ENCODE data around the gene RNF14. TPM values are rescaled to one million over a fixed set of nuclear protein-coding genes. Genes with fewer than 3 reads are reported as not detected.

The RNF14 gene
- total RNA-seq, 4 donors from 2014 or later: 72.6 to 115 (median 96.9) TPM

DNA sequence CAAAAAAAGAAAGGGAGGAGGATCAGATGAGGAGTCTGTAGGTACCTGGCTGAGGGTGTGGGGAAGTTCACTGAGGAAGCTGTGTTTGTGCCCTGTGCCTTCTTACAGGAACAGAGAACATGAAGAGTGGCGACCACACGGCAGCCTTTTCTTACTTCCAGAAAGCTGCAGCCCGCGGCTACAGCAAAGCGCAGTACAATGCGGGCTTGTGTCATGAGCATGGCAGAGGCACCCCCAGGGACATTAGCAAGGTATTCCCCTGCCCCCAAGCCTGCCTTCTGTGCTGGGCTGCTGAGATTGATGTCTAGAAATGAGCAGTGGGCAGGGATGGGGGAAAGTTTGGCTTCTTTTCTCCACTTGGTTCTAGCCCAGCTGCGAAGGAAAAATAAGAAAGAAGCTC lies 35.8 kb upstream of the RNF14 start:
- peaks cover 0 to 100% of the 10 kb centered on the region in 2 donors for H3K36me3 ChIP-seq
- no peak for ATAC-seq

DNA sequence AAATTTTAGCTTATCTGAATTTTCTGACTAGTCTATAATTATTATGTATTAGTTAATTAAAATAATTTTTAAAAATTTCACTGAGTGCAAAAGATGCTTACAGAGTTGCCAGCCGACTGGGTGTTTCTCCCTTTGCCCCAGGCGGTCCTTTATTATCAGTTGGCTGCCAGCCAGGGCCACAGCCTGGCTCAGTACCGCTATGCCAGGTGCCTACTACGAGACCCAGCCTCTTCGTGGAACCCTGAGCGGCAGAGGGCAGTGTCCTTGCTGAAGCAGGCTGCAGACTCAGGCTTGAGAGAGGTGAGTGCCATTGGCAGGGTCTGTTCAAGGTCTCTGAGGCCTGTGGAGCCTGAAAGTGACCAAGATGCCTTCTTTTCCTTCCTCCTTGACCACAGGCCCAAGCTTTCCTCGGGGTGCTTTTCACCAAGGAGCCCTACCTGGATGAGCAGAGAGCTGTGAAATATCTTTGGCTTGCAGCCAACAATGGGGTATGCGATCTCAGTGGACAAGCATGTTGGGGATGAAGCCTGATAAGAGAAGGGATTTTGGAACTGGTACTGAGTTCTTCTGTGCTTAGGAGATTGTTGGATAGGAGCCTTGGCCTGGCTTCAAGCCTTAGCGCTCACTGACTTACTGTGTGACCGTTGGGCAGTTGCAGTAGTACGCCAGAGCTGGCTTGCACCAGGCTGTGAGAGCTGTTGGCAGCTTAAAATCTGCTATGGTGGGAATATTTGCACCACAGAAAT lies 34.6 kb upstream of the RNF14 start:
- Histone ChIP-seq H3K27ac (peak overlapping the region in 1 of 4 donors; percentile 9), H3K9me3 (no peaks in the 10 kb centered on the region), H3K4me3 (no peak overlapping the region), H3K36me3 (peaks cover 0 to 100% of the 10 kb centered on the region in 2 donors), H3K4me1 (peaks cover 0 to 7% (median 0%) of the 10 kb centered on the region in 3 donors), H3K27me3 (no peaks in the 10 kb centered on the region)
- no peak for TF ChIP-seq EP300 (IDR thresholded peaks at IDR 0.05)
- TF ChIP-seq POLR2A (IDR thresholded peaks at IDR 0.05): no peak
- TF ChIP-seq, protein P1, sequence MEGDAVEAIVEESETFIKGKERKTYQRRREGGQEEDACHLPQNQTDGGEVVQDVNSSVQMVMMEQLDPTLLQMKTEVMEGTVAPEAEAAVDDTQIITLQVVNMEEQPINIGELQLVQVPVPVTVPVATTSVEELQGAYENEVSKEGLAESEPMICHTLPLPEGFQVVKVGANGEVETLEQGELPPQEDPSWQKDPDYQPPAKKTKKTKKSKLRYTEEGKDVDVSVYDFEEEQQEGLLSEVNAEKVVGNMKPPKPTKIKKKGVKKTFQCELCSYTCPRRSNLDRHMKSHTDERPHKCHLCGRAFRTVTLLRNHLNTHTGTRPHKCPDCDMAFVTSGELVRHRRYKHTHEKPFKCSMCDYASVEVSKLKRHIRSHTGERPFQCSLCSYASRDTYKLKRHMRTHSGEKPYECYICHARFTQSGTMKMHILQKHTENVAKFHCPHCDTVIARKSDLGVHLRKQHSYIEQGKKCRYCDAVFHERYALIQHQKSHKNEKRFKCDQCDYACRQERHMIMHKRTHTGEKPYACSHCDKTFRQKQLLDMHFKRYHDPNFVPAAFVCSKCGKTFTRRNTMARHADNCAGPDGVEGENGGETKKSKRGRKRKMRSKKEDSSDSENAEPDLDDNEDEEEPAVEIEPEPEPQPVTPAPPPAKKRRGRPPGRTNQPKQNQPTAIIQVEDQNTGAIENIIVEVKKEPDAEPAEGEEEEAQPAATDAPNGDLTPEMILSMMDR (IDR thresholded peaks at IDR 0.05): no peak
- no peak for TF ChIP-seq POLR2AphosphoS5 (IDR thresholded peaks at IDR 0.05)
- WGBS, 2 donors (ENCODE audit: low coverage in 1 of 2): 75 to 80% methylated on average over 7 to 8 of the region's 11 CpGs
- ATAC-seq: no peak

More for the DNA sequence above, 35.8 kb upstream of the RNF14 start:
- 80 to 93% methylated on average over 2 to 7 of the region's 7 CpGs for WGBS, 2 donors (ENCODE audit: low coverage in 1 of 2)
- Histone ChIP-seq H3K9me3 (no peaks in the 10 kb centered on the region), H3K27me3 (no peaks in the 10 kb centered on the region), H3K4me1 (peaks cover 0 to 14% (median 0%) of the 10 kb centered on the region in 3 donors), H3K27ac (no peak overlapping the region), H3K4me3 (no peak overlapping the region)
- TF ChIP-seq EP300 (IDR thresholded peaks at IDR 0.05): no peak
- TF ChIP-seq POLR2AphosphoS5 (IDR thresholded peaks at IDR 0.05): no peak
- no peak for TF ChIP-seq POLR2A (IDR thresholded peaks at IDR 0.05)

- H3K27ac ChIP-seq: no peak overlapping the region
- H3K36me3 ChIP-seq: peaks cover 0 to 96% of the 10 kb centered on the region in 2 donors
- no peaks in the 10 kb centered on the region for H3K27me3 ChIP-seq
- no peak overlapping the region for H3K4me3 ChIP-seq
- H3K4me1 ChIP-seq: peaks cover 0 to 7% (median 0%) of the 10 kb centered on the region in 3 donors
- WGBS, 2 donors (ENCODE audit: low coverage in 1 of 2): 76 to 92% methylated on average over 3 to 4 of the region's 4 CpGs
- TF ChIP-seq POLR2A (IDR thresholded peaks at IDR 0.05) (no peak), POLR2AphosphoS5 (IDR thresholded peaks at IDR 0.05) (no peak), EP300 (IDR thresholded peaks at IDR 0.05) (no peak)
- TF ChIP-seq, protein P1 (IDR thresholded peaks at IDR 0.05): no peak
- ATAC-seq: no peak
- H3K9me3 ChIP-seq: no peaks in the 10 kb centered on the region
These were observed 33.4 kb upstream of the RNF14 start for GRCh38 chr5:141935538-141935937.

- H3K36me3 ChIP-seq: peaks cover 0 to 43% of the 10 kb centered on the region in 2 donors
- 42 to 61% methylated on average over 4 to 6 of the region's 6 CpGs for WGBS, 2 donors (ENCODE audit: low coverage in 1 of 2)
- no peak overlapping the region for H3K4me3 ChIP-seq
- no peaks in the 10 kb centered on the region for H3K27me3 ChIP-seq
- TF ChIP-seq, protein P1 (IDR thresholded peaks at IDR 0.05): no peak
- TF ChIP-seq POLR2A (IDR thresholded peaks at IDR 0.05) (no peak), EP300 (IDR thresholded peaks at IDR 0.05) (no peak), POLR2AphosphoS5 (IDR thresholded peaks at IDR 0.05) (no peak)
- peak overlapping the region in 3 of 4 donors; percentile 22 to 44 (median 43) for H3K27ac ChIP-seq
- no peaks in the 10 kb centered on the region for H3K9me3 ChIP-seq
- H3K4me1 ChIP-seq: peaks cover 0 to 27% (median 8%) of the 10 kb centered on the region in 3 donors
- peak; percentile 27 for ATAC-seq
These were observed 28.1 kb upstream of the RNF14 start for GRCh38 chr5:141940695-141941271.

DNA sequence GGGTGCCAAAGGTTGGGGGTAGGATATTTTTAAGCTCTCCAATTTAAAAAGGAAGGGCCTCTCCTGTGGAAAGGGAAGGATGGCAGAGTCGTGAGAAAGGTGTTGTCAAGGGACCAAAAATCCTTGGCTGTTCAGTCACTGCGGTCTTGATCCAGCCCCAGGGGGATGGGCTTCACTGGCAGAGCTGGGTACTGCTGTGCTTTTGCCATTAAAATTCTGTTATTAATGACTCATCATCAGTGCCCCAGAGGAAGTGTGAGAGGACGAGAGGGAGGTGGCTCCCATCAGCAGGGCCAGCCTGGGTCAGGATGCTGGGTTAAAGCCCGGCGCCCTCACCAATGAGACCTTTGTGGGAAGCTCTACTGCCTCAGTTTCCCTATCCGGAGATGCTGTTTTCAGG lies 27.6 kb upstream of the RNF14 start:
- Histone ChIP-seq H3K4me1 (peaks cover 0 to 32% (median 9%) of the 10 kb centered on the region in 3 donors), H3K4me3 (no peak overlapping the region), H3K27ac (peak overlapping the region in 3 of 4 donors; percentile 22 to 44 (median 39)), H3K27me3 (no peaks in the 10 kb centered on the region), H3K9me3 (no peaks in the 10 kb centered on the region), H3K36me3 (peaks cover 0 to 38% of the 10 kb centered on the region in 2 donors)
- 51 to 59% methylated on average over 4 to 6 of the region's 6 CpGs for WGBS, 2 donors (ENCODE audit: low coverage in 1 of 2)
- ATAC-seq: peak; percentile 43
- TF ChIP-seq, protein P1 (IDR thresholded peaks at IDR 0.05): no peak
- TF ChIP-seq POLR2AphosphoS5 (IDR thresholded peaks at IDR 0.05): no peak
- no peak for TF ChIP-seq EP300 (IDR thresholded peaks at IDR 0.05)
- no peak for TF ChIP-seq POLR2A (IDR thresholded peaks at IDR 0.05)

Data from gastroesophageal sphincter (tissue), 4 donors.